HG02943 (cell line): ENCODE data around the gene UBE2E2.

ENCODE experiments used
- ATAC-seq: cut with Tn5 transposase; IDR thresholded peaks from one replicate; pipeline ENCODE4 v1.9.1; 2021; ENCODE audit warnings: mild to moderate bottlenecking, low read depth, moderate library complexity; ENCODE audit not compliant: unreplicated experiment

The UBE2E2 gene

GRCh38 chr3:23640471-23641146 lies 437.5 kb downstream of the UBE2E2 start:
- no peak for ATAC-seq
